ENCODE measurements around the gene MSRB3. TPM values are rescaled to one million over a fixed set of nuclear protein-coding genes. Genes with fewer than 3 reads are reported as not detected.
"Not testable (repeated sequence)": the region's sequence is repeated elsewhere in the genome, so short reads cannot be mapped to it uniquely, and the experiment has no call there.

MSRB3 gene
- total RNA-seq, 1 donor from 2014 or later, result not detected

GRCh38 chr12:65483891-65484516 lies 205.5 kb downstream of the MSRB3 start:
- H3K9me3 Mint-ChIP-seq, result peaks cover 17% of the 10 kb centered on the region
- intact Hi-C loops (cut with micrococcal nuclease); H3K4me3 Mint-ChIP-seq; H3K27me3 Mint-ChIP-seq (ENCODE audit: insufficient read depth); H3K27ac Mint-ChIP-seq; H3K36me3 Mint-ChIP-seq (ENCODE audit: low read depth); H3K4me1 Mint-ChIP-seq (ENCODE audit: low read depth); DNase-seq (ENCODE audit: low spot score): not testable (repeated sequence)

DNA sequence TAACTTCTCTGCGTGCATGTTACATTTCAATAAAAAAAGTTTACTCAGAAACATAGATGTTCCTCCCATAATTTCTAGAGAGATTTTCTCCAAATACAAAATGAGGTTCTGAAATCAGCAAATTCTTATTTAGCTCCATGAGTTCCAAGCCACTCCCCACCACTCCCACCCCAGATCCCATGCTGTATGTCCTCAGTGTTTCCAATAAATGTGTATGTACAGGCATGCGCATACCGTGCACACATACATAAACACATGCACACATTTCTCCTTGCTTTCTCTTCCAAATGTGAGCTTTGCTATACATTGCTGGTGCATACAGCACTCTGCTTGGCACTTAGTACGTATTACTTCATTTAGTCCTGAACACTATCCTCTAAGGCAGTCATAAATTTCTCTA lies 209.7 kb downstream of the MSRB3 start:
- peaks cover 9% of the 10 kb centered on the region for H3K9me3 Mint-ChIP-seq
- H3K27ac Mint-ChIP-seq, result no peak overlapping the region
- H3K4me1 Mint-ChIP-seq (ENCODE audit: low read depth), result no peaks in the 10 kb centered on the region
- H3K27me3 Mint-ChIP-seq (ENCODE audit: insufficient read depth), result peaks cover 3% of the 10 kb centered on the region
- no peaks in the 10 kb centered on the region for H3K36me3 Mint-ChIP-seq (ENCODE audit: low read depth)
- no peak overlapping the region for H3K4me3 Mint-ChIP-seq
- no peak for DNase-seq (ENCODE audit: low spot score)
- intact Hi-C loops (cut with micrococcal nuclease), result no loop called here

- peaks cover under 1% of the 10 kb centered on the region for H3K9me3 Mint-ChIP-seq
- H3K27ac Mint-ChIP-seq, result no peak overlapping the region
- no peaks in the 10 kb centered on the region for H3K4me1 Mint-ChIP-seq (ENCODE audit: low read depth)
- intact Hi-C loops (cut with micrococcal nuclease), result no loop called here
- H3K36me3 Mint-ChIP-seq (ENCODE audit: low read depth), result no peaks in the 10 kb centered on the region
- H3K4me3 Mint-ChIP-seq, result no peak overlapping the region
- DNase-seq (ENCODE audit: low spot score), result no peak
- peaks cover 3% of the 10 kb centered on the region for H3K27me3 Mint-ChIP-seq (ENCODE audit: insufficient read depth)
These were observed 211.8 kb downstream of the MSRB3 start for GRCh38 chr12:65490250-65490649.

GRCh38 chr12:65492998-65493912 lies 214.8 kb downstream of the MSRB3 start:
- H3K27ac Mint-ChIP-seq, result no peak overlapping the region
- no peak for DNase-seq (ENCODE audit: low spot score)
- H3K36me3 Mint-ChIP-seq (ENCODE audit: low read depth), result no peaks in the 10 kb centered on the region
- no peaks in the 10 kb centered on the region for H3K9me3 Mint-ChIP-seq
- no peaks in the 10 kb centered on the region for H3K4me1 Mint-ChIP-seq (ENCODE audit: low read depth)
- H3K4me3 Mint-ChIP-seq, result no peak overlapping the region
- intact Hi-C loops (cut with micrococcal nuclease), result no loop called here
- H3K27me3 Mint-ChIP-seq (ENCODE audit: insufficient read depth), result peaks cover 5% of the 10 kb centered on the region

- Mint-ChIP-seq H3K36me3 (ENCODE audit: low read depth) (no peaks in the 10 kb centered on the region), H3K27ac (no peak overlapping the region), H3K4me3 (no peak overlapping the region), H3K27me3 (ENCODE audit: insufficient read depth) (peaks cover 5% of the 10 kb centered on the region), H3K9me3 (no peaks in the 10 kb centered on the region), H3K4me1 (ENCODE audit: low read depth) (no peaks in the 10 kb centered on the region)
- intact Hi-C loops (cut with micrococcal nuclease), result no loop called here
- no peak for DNase-seq (ENCODE audit: low spot score)
These were observed 215.4 kb downstream of the MSRB3 start for GRCh38 chr12:65493913-65494245.

DNA sequence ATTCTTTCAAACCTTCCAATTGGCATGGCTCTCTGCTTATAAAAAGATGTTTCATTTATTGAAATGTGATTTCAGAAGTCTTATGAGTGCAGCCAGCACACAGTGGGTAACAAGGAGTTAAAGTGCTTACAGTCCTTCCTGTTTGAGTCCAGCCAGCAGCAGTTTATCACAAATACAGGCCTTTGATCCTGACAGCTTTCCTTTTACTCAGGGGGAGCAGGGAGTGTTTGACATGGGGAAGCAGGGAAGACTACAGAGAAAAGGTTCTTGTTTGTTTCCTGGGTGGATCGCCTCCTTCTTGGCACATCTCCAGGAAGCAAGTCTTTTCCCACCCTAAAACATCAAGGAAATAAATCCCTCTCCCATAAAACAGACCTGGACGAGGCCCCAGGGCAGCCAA lies 216.1 kb downstream of the MSRB3 start:
- Mint-ChIP-seq H3K27ac (no peak overlapping the region), H3K9me3 (no peaks in the 10 kb centered on the region), H3K27me3 (ENCODE audit: insufficient read depth) (peaks cover 5% of the 10 kb centered on the region), H3K36me3 (ENCODE audit: low read depth) (no peaks in the 10 kb centered on the region), H3K4me3 (no peak overlapping the region), H3K4me1 (ENCODE audit: low read depth) (no peaks in the 10 kb centered on the region)
- no peak for DNase-seq (ENCODE audit: low spot score)
- intact Hi-C loops (cut with micrococcal nuclease), result no loop called here

DNA sequence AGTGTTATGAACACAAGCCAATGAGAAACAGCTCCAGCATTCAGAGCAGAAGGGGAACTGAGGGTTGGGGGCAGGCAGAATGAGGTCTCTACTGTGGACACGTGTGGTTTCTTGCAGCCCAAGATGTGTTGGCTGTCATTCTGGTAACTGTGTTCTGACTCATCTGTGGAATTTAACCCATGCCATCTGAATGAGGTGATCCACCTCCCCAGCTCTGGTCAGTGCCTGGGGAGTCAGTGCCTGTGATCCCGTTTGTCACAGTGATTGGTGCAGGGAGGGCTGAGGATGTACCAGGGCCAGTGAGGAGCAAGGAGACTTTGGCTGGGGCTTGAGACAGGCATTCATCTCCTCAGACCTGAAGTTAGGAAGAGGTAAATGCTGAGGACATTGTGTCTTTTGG lies 216.8 kb downstream of the MSRB3 start:
- intact Hi-C loops (cut with micrococcal nuclease), result no loop called here
- no peaks in the 10 kb centered on the region for H3K4me1 Mint-ChIP-seq (ENCODE audit: low read depth)
- H3K27ac Mint-ChIP-seq, result no peak overlapping the region
- H3K9me3 Mint-ChIP-seq, result no peaks in the 10 kb centered on the region
- DNase-seq (ENCODE audit: low spot score), result no peak
- no peak overlapping the region for H3K4me3 Mint-ChIP-seq
- no peaks in the 10 kb centered on the region for H3K36me3 Mint-ChIP-seq (ENCODE audit: low read depth)
- peaks cover 5% of the 10 kb centered on the region for H3K27me3 Mint-ChIP-seq (ENCODE audit: insufficient read depth)

DNA sequence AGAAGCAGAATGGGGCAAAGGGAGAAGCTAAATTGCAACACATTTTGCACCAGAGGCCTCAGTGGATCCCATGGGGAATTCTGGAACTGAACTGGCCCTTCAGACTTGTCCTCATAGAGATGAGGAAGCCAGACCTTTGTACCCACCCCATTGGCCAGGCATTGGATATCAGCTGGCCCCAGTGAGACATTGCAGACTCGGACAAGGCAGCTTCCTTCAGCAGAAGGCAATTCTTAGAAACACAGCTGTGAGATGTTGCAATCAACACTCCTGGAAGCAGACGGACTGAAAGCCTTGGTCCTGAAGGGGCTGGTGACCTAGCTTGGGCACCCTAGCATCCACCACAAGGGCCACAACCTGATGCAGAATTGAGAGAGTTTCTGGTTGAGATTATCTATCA lies 218.1 kb downstream of the MSRB3 start:
- Mint-ChIP-seq H3K27ac (no peak overlapping the region), H3K4me3 (no peak overlapping the region), H3K27me3 (ENCODE audit: insufficient read depth) (peaks cover 5% of the 10 kb centered on the region), H3K9me3 (no peaks in the 10 kb centered on the region), H3K36me3 (ENCODE audit: low read depth) (no peaks in the 10 kb centered on the region), H3K4me1 (ENCODE audit: low read depth) (no peaks in the 10 kb centered on the region)
- intact Hi-C loops (cut with micrococcal nuclease), result no loop called here
- DNase-seq (ENCODE audit: low spot score), result no peak

DNA sequence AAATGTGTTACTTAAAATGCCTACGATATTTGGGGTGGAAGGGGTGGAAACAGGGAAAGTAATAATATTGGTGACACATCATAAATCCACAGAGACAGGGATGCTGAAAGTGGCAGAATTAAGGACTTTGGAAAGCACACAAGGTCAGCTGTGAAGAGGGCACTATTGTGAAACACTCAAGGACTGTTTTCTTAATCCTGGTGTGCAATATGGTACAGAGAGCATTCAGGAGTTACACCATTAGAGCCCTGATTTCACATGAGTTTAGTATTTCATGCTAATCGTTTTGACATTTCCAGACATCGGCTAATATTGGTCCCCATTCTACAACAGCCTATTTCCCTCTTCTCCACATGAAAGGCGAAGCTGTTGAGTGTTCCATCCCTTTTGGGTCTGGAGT lies 219.2 kb downstream of the MSRB3 start:
- peaks cover 2% of the 10 kb centered on the region for H3K27me3 Mint-ChIP-seq (ENCODE audit: insufficient read depth)
- no peak for DNase-seq (ENCODE audit: low spot score)
- H3K9me3 Mint-ChIP-seq, result no peaks in the 10 kb centered on the region
- no peaks in the 10 kb centered on the region for H3K36me3 Mint-ChIP-seq (ENCODE audit: low read depth)
- no peak overlapping the region for H3K27ac Mint-ChIP-seq
- H3K4me1 Mint-ChIP-seq (ENCODE audit: low read depth), result no peaks in the 10 kb centered on the region
- intact Hi-C loops (cut with micrococcal nuclease), result no loop called here
- no peak overlapping the region for H3K4me3 Mint-ChIP-seq

GRCh38 chr12:65499167-65499566 lies 220.7 kb downstream of the MSRB3 start:
- H3K36me3 Mint-ChIP-seq (ENCODE audit: low read depth), result no peaks in the 10 kb centered on the region
- intact Hi-C loops (cut with micrococcal nuclease), result no loop called here

GRCh38 chr12:65500091-65500900 lies 221.8 kb downstream of the MSRB3 start:
- Mint-ChIP-seq H3K27me3 (ENCODE audit: insufficient read depth) (peaks cover 2% of the 10 kb centered on the region), H3K27ac (no peak overlapping the region), H3K4me3 (no peak overlapping the region), H3K9me3 (no peaks in the 10 kb centered on the region), H3K36me3 (ENCODE audit: low read depth) (no peaks in the 10 kb centered on the region), H3K4me1 (ENCODE audit: low read depth) (no peaks in the 10 kb centered on the region)
- intact Hi-C loops (cut with micrococcal nuclease), result no loop called here
- DNase-seq (ENCODE audit: low spot score), result no peak

More at GRCh38 chr12:65499167-65499566, 220.7 kb downstream of the MSRB3 start:
- H3K27ac Mint-ChIP-seq, result no peak overlapping the region
- H3K27me3 Mint-ChIP-seq (ENCODE audit: insufficient read depth), result peaks cover 2% of the 10 kb centered on the region
- no peaks in the 10 kb centered on the region for H3K4me1 Mint-ChIP-seq (ENCODE audit: low read depth)
- H3K9me3 Mint-ChIP-seq, result no peaks in the 10 kb centered on the region
- no peak for DNase-seq (ENCODE audit: low spot score)
- H3K4me3 Mint-ChIP-seq, result no peak overlapping the region

- Mint-ChIP-seq H3K27ac (no peak overlapping the region), H3K36me3 (ENCODE audit: low read depth) (no peaks in the 10 kb centered on the region), H3K27me3 (ENCODE audit: insufficient read depth) (peaks cover 2% of the 10 kb centered on the region), H3K9me3 (no peaks in the 10 kb centered on the region), H3K4me3 (no peak overlapping the region), H3K4me1 (ENCODE audit: low read depth) (no peaks in the 10 kb centered on the region)
- no peak for DNase-seq (ENCODE audit: low spot score)
- intact Hi-C loops (cut with micrococcal nuclease), result no loop called here
These were observed 222.7 kb downstream of the MSRB3 start for GRCh38 chr12:65501093-65501621.

GRCh38 chr12:65501935-65502334 lies 223.5 kb downstream of the MSRB3 start:
- intact Hi-C loops (cut with micrococcal nuclease), result no loop called here
- Mint-ChIP-seq H3K36me3 (ENCODE audit: low read depth) (no peaks in the 10 kb centered on the region), H3K4me3 (no peak overlapping the region), H3K27ac (no peak overlapping the region), H3K9me3 (no peaks in the 10 kb centered on the region), H3K4me1 (ENCODE audit: low read depth) (no peaks in the 10 kb centered on the region), H3K27me3 (ENCODE audit: insufficient read depth) (peaks cover 2% of the 10 kb centered on the region)
- no peak for DNase-seq (ENCODE audit: low spot score)

All from activated T-helper 1 cell treated with anti-CD3 and anti-CD28 coated beads, Interleukin-12 subunit alpha, Interleukin-12 subunit beta, Interleukin-2, Interleukin-4 antibody, amounts not matched to agents 30 ng/mL and 10 ng/mL and 1 ng/mL, durations not matched to agents 14 hours and 24 hours and 36 hours (primary cell).